HG03354 (cell line): ENCODE measurements around the gene TNRC6A.
"Not testable (repeated sequence)": the region's sequence is repeated elsewhere in the genome, so short reads cannot be mapped to it uniquely, and the experiment has no call there.

Experiments used
- ATAC-seq: cut with Tn5 transposase; IDR thresholded peaks from one replicate; pipeline ENCODE4 v1.9.1; 2021; ENCODE audit warnings: mild to moderate bottlenecking; ENCODE audit not compliant: unreplicated experiment, poor library complexity, severe bottlenecking

TNRC6A gene

GRCh38 chr16:24721830-24722238 lies 7.6 kb upstream of the TNRC6A start:
- no peak for ATAC-seq

GRCh38 chr16:24723663-24724062 lies 5.8 kb upstream of the TNRC6A start:
- no peak for ATAC-seq

- no peak for ATAC-seq
Measured at GRCh38 chr16:24728011-24728410, 1.4 kb upstream of the TNRC6A start.

- peak; percentile 1 for ATAC-seq
Measured at GRCh38 chr16:24728891-24729242, 584 bp upstream of the TNRC6A start.

- ATAC-seq: no peak
Measured at GRCh38 chr16:24729951-24730815, 732 bp downstream of the TNRC6A start.

GRCh38 chr16:24730914-24731313 lies 1.5 kb downstream of the TNRC6A start:
- no peak for ATAC-seq

GRCh38 chr16:24731722-24732419 lies 2.4 kb downstream of the TNRC6A start:
- no peak for ATAC-seq

GRCh38 chr16:24734382-24734781 lies 4.9 kb downstream of the TNRC6A start:
- ATAC-seq: no peak

GRCh38 chr16:24736758-24737157 lies 7.3 kb downstream of the TNRC6A start:
- ATAC-seq: no peak

- ATAC-seq: no peak
Measured at GRCh38 chr16:24737391-24737871, 8.0 kb downstream of the TNRC6A start.

GRCh38 chr16:24737916-24738594 lies 8.6 kb downstream of the TNRC6A start:
- no peak for ATAC-seq

GRCh38 chr16:24738895-24739294 lies 9.4 kb downstream of the TNRC6A start:
- ATAC-seq: no peak

GRCh38 chr16:24741862-24742261 lies 12.4 kb downstream of the TNRC6A start:
- ATAC-seq: no peak

- ATAC-seq: not testable (repeated sequence)
Measured at GRCh38 chr16:24742610-24743009, 13.2 kb downstream of the TNRC6A start.

- no peak for ATAC-seq
Measured at GRCh38 chr16:24745391-24745790, 15.9 kb downstream of the TNRC6A start.

- ATAC-seq: no peak
Measured at GRCh38 chr16:24745791-24746190, 16.3 kb downstream of the TNRC6A start.

- ATAC-seq: no peak
Measured at GRCh38 chr16:24747441-24747840, 18.0 kb downstream of the TNRC6A start.

- no peak for ATAC-seq
Measured at GRCh38 chr16:24748242-24748641, 18.8 kb downstream of the TNRC6A start.

- ATAC-seq: no peak
Measured at GRCh38 chr16:24749310-24749709, 19.9 kb downstream of the TNRC6A start.

- ATAC-seq: not testable (repeated sequence)
Measured at GRCh38 chr16:24749872-24750271, 20.4 kb downstream of the TNRC6A start.
